H7 (cell line): ENCODE results near the gene TTF1. TPM values are rescaled to one million over a fixed set of nuclear protein-coding genes. Genes with fewer than 3 reads are reported as not detected.
A peak's percentile ranks its signal among the peaks of the same experiment; 100 is the strongest.

Source experiments
- DNase-seq: peaks from one replicate; pipeline ENCODE4 v3.0.0; 2012
- H3K27me3 ChIP-seq: 2 replicates; pipeline ENCODE4 v1.6.0; 2011; ENCODE audit warnings: mild to moderate bottlenecking, low read length; ENCODE audit not compliant: control insufficient read depth, insufficient read depth
- H3K36me3 ChIP-seq: replicated peaks from 2 replicates; pipeline ENCODE4 v1.5.1; 2011; ENCODE audit warnings: low read length; ENCODE audit not compliant: control insufficient read depth, insufficient read depth
- H3K4me3 ChIP-seq: 2 replicates; pipeline ENCODE4 v1.5.1; 2011; ENCODE audit warnings: low read depth, mild to moderate bottlenecking, control low read depth, low read length, moderate library complexity; ENCODE audit not compliant: insufficient read depth
- total RNA-seq: library from RNA; depleted of rRNA; stranded (reverse); fragments of >200 nt; shearing (Covaris generic); gene quantifications from 2 replicates; pipeline ENCODE4 v1.2.3, GENCODE V29; 2014

Gene TTF1
- total RNA-seq, 1 experiment from 2014 or later = 14.5 TPM

GRCh38 chr9:132424857-132425674 is 18.4 kb upstream of the TTF1 start:
- no peaks in the 10 kb centered on the region for H3K27me3 ChIP-seq
- DNase-seq = peak; percentile 52

GRCh38 chr9:132423503-132423902 is 16.9 kb upstream of the TTF1 start:
- Histone ChIP-seq H3K4me3 (no peak overlapping the region), H3K27me3 (no peaks in the 10 kb centered on the region), H3K36me3 (no peaks in the 10 kb centered on the region)
- DNase-seq = no peak

More at GRCh38 chr9:132424857-132425674, 18.4 kb upstream of the TTF1 start:
- Histone ChIP-seq H3K4me3 (no peak overlapping the region), H3K36me3 (no peaks in the 10 kb centered on the region)

- DNase-seq = no peak
- H3K4me3 ChIP-seq = no peak overlapping the region
- no peaks in the 10 kb centered on the region for H3K27me3 ChIP-seq
- H3K36me3 ChIP-seq = no peaks in the 10 kb centered on the region
These were observed 15.9 kb upstream of the TTF1 start for GRCh38 chr9:132422574-132422973.

- Histone ChIP-seq H3K36me3 (no peaks in the 10 kb centered on the region), H3K4me3 (no peak overlapping the region), H3K27me3 (no peaks in the 10 kb centered on the region)
- no peak for DNase-seq
These were observed 12.2 kb upstream of the TTF1 start for GRCh38 chr9:132418726-132419363.

GRCh38 chr9:132415181-132415580 is 8.5 kb upstream of the TTF1 start:
- Histone ChIP-seq H3K4me3 (no peak overlapping the region), H3K36me3 (no peaks in the 10 kb centered on the region), H3K27me3 (peaks cover 7% of the 10 kb centered on the region)
- DNase-seq = no peak

GRCh38 chr9:132414731-132415130 is 8.1 kb upstream of the TTF1 start:
- H3K36me3 ChIP-seq = no peaks in the 10 kb centered on the region
- DNase-seq = no peak
- peaks cover 9% of the 10 kb centered on the region for H3K27me3 ChIP-seq
- no peak overlapping the region for H3K4me3 ChIP-seq

- DNase-seq = no peak
- Histone ChIP-seq H3K4me3 (no peak overlapping the region), H3K36me3 (no peaks in the 10 kb centered on the region), H3K27me3 (peaks cover 16% of the 10 kb centered on the region)
These were observed 7.3 kb upstream of the TTF1 start for GRCh38 chr9:132413926-132414325.

GRCh38 chr9:132412089-132412488 is 5.4 kb upstream of the TTF1 start:
- DNase-seq = peak; percentile 72
- H3K27me3 ChIP-seq = peaks cover 16% of the 10 kb centered on the region
- no peaks in the 10 kb centered on the region for H3K36me3 ChIP-seq
- H3K4me3 ChIP-seq = no peak overlapping the region

GRCh38 chr9:132411091-132411508 is 4.5 kb upstream of the TTF1 start:
- DNase-seq = peak; percentile 92
- peaks cover 16% of the 10 kb centered on the region for H3K27me3 ChIP-seq
- H3K36me3 ChIP-seq = no peaks in the 10 kb centered on the region
- peak overlapping the region; percentile 59 for H3K4me3 ChIP-seq

GRCh38 chr9:132410642-132411041 is 4.0 kb upstream of the TTF1 start:
- DNase-seq = peak; percentile 43
- Histone ChIP-seq H3K27me3 (peaks cover 16% of the 10 kb centered on the region), H3K4me3 (peak overlapping the region; percentile 59), H3K36me3 (no peaks in the 10 kb centered on the region)

- Histone ChIP-seq H3K27me3 (peaks cover 16% of the 10 kb centered on the region), H3K36me3 (no peaks in the 10 kb centered on the region), H3K4me3 (peak within 1 kb of the TSS; percentile 59)
- peak; percentile 94 for DNase-seq
These were observed 3.3 kb upstream of the TTF1 start, which contains the start of gene CFAP77 for GRCh38 chr9:132409828-132410528. Gene CFAP77, plus strand, starts transcription at chr9:132410211. Its CDS starts 61 bp downstream, at chr9:132410272.

GRCh38 chr9:132408521-132408920 is 1.9 kb upstream of the TTF1 start:
- peaks cover 2% of the 10 kb centered on the region; the same call in 1 of the 2 replicates for H3K36me3 ChIP-seq
- H3K27me3 ChIP-seq = peaks cover 16% of the 10 kb centered on the region
- DNase-seq = no peak
- no peak overlapping the region for H3K4me3 ChIP-seq

- Histone ChIP-seq H3K27me3 (peaks cover 16% of the 10 kb centered on the region), H3K4me3 (no peak overlapping the region), H3K36me3 (peaks cover 2% of the 10 kb centered on the region)
- DNase-seq = no peak
These were observed 556 bp upstream of the TTF1 start for GRCh38 chr9:132407196-132407595.

GRCh38 chr9:132404228-132404881 is 2.3 kb downstream of the TTF1 start:
- DNase-seq = no peak
- Histone ChIP-seq H3K36me3 (peaks cover 11% of the 10 kb centered on the region), H3K4me3 (no peak overlapping the region), H3K27me3 (peaks cover 3% of the 10 kb centered on the region)
